WTC11 (cell line): ENCODE measurements around the gene OTUB1.

Experiments used
- ATF1 ChIP-seq: sonication (generic); formaldehyde crosslinking; IDR thresholded peaks from 2 replicates; pipeline ENCODE4 v1.8.1; 2023; ENCODE audit warnings: mild to moderate bottlenecking, moderate library complexity, missing genetic modification reagents
- CREB1 ChIP-seq: sonication (generic); formaldehyde crosslinking; IDR thresholded peaks from 2 replicates; pipeline ENCODE4 v1.8.0; 2023; ENCODE audit warnings: mild to moderate bottlenecking, missing genetic modification reagents
- CTCF ChIP-seq: fragments of 200-600 bp; IDR thresholded peaks from 2 replicates; pipeline ENCODE4 v1.8.0; 2022; ENCODE audit warnings: antibody characterized with exemption
- E2F4 ChIP-seq: sonication (generic); formaldehyde crosslinking; IDR thresholded peaks from 2 replicates; pipeline ENCODE4 v1.8.1; 2022; ENCODE audit warnings: low read depth, mild to moderate bottlenecking, moderate library complexity, missing genetic modification reagents, borderline replicate concordance
- JUN ChIP-seq: sonication (generic); formaldehyde crosslinking; IDR thresholded peaks from 2 replicates; pipeline ENCODE4 v1.8.0; 2023; ENCODE audit warnings: mild to moderate bottlenecking, missing genetic modification reagents
- OVOL2 ChIP-seq: fragments of 250-450 bp; sonication (Bioruptor Pico); IDR thresholded peaks from 2 replicates; pipeline ENCODE4 v1.9.0; 2021; ENCODE audit warnings: mild to moderate bottlenecking, borderline replicate concordance
- ZNF263 ChIP-seq: sonication (generic); formaldehyde crosslinking; IDR thresholded peaks from 2 replicates; pipeline ENCODE4 v1.8.1; 2022; ENCODE audit warnings: low read depth, mild to moderate bottlenecking, moderate library complexity, missing genetic modification reagents
- TF ChIP-seq, protein P1 (sequence below): sonication (generic); formaldehyde crosslinking; IDR thresholded peaks from 2 replicates; pipeline ENCODE4 v1.8.0; 2023; ENCODE audit warnings: missing genetic modification reagents

DNA sequence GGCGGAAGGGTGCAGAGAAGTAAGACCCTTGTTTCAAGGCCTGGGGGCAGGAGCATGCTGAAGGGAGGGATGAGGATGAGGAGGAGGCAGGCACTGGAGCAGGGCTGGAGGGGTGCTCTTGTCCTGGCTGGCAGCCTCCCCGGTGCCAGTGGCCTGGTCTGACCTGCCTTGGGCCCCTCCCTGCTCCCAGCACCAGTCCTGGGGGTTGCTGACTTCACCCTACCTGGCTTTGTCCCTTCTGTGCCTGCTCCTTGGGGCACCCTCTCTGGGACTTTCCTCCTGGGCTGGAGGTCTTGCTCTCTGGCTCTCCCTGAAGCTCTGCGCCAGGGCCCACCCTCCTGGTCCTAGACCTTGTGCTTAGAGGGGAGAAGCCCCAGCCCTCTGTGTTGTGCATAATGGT is 44.8 kb downstream of the OTUB1 start:
- TF ChIP-seq CTCF, result no peak
- TF ChIP-seq JUN (CRISPR knock-in tag), result no peak
- TF ChIP-seq OVOL2 (CRISPR knock-in tag), result no peak
- TF ChIP-seq E2F4 (CRISPR knock-in tag), result no peak
- no peak for TF ChIP-seq ZNF263 (CRISPR knock-in tag)
- no peak for TF ChIP-seq CREB1 (CRISPR knock-in tag)
- TF ChIP-seq ATF1 (CRISPR knock-in tag), result no peak
- TF ChIP-seq, protein P1, sequence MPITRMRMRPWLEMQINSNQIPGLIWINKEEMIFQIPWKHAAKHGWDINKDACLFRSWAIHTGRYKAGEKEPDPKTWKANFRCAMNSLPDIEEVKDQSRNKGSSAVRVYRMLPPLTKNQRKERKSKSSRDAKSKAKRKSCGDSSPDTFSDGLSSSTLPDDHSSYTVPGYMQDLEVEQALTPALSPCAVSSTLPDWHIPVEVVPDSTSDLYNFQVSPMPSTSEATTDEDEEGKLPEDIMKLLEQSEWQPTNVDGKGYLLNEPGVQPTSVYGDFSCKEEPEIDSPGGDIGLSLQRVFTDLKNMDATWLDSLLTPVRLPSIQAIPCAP, result no peak
